ENCODE results near the gene BPGM.

Gene BPGM

DNA sequence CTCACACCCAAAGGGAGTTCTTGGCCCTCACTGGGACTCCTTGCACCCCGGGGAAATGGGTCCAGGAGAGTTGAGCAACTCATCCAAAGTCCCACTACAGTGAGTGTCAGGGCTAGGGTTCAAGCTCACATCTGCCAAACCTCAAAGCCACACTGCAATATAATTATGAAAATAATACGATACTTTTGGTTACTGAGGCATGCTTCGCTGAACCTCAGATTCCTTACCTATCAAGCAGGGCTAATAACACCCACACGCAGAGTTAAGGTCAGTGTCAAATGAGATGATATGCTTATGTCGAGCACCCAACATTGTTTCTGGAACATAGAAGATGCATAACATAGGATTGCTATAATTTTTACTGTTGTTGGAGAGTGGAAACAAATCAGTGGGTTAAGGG is 58.2 kb downstream of the BPGM start:
- DNase-seq (no peak), ATAC-seq (ENCODE audit: insufficient read depth, low read depth) (no peak)
- Histone ChIP-seq H3K79me2 (ENCODE audit: insufficient read depth, low read length) (no peaks in the 10 kb centered on the region), H3K4me1 (ENCODE audit: insufficient read depth, low read length) (no peaks in the 10 kb centered on the region), H3K4me2 (ENCODE audit: insufficient read depth, low read length) (no peak overlapping the region), H3K27me3 (ENCODE audit: insufficient read depth, low read length, poor library complexity) (peaks cover 13% of the 10 kb centered on the region), H3K9me3 (ENCODE audit: insufficient read depth, low read length, severe bottlenecking) (no peaks in the 10 kb centered on the region), H3K27ac (ENCODE audit: low read length) (no peak overlapping the region), H4K20me1 (ENCODE audit: insufficient read depth, low read length) (no peaks in the 10 kb centered on the region), H3K4me3 (ENCODE audit: low read depth in 1 of 2, low read length in 2 of 2) (no peak overlapping the region), H3K9ac (ENCODE audit: low read depth, low read length) (no peak overlapping the region), H2AFZ (ENCODE audit: low read depth, low read length) (no peak overlapping the region), H3K36me3 (ENCODE audit: insufficient read depth, low read length) (no peaks in the 10 kb centered on the region)
- no peak for TF ChIP-seq EZH2 (IDR thresholded peaks at IDR 0.05; ENCODE audit: borderline replicate concordance, low read depth, low read length, severe bottlenecking)
- TF ChIP-seq, protein P1, sequence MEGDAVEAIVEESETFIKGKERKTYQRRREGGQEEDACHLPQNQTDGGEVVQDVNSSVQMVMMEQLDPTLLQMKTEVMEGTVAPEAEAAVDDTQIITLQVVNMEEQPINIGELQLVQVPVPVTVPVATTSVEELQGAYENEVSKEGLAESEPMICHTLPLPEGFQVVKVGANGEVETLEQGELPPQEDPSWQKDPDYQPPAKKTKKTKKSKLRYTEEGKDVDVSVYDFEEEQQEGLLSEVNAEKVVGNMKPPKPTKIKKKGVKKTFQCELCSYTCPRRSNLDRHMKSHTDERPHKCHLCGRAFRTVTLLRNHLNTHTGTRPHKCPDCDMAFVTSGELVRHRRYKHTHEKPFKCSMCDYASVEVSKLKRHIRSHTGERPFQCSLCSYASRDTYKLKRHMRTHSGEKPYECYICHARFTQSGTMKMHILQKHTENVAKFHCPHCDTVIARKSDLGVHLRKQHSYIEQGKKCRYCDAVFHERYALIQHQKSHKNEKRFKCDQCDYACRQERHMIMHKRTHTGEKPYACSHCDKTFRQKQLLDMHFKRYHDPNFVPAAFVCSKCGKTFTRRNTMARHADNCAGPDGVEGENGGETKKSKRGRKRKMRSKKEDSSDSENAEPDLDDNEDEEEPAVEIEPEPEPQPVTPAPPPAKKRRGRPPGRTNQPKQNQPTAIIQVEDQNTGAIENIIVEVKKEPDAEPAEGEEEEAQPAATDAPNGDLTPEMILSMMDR (IDR thresholded peaks at IDR 0.05; ENCODE audit: borderline replicate concordance, extremely low read depth, low read length, poor library complexity, severe bottlenecking) = no peak

DNA sequence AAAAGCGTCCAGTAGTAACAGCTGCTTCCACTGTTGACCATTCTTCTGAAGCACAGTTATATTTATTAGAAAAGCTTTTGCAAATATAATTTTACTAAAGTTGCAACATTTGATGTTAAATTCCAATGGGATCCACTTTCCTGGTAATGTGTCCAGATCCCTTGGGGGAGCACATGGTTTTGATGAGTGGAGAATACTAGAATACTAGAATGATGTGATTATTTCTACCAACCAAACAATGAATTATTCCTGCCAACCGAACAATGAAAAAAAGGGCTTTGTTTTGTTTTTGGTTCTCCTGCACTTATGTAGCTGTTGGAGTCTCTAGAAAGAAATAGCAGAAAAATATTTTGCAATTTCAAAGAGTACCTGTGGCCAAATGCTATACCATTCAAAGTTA is 59.1 kb downstream of the BPGM start:
- Histone ChIP-seq H3K4me2 (ENCODE audit: insufficient read depth, low read length) (no peak overlapping the region), H2AFZ (ENCODE audit: low read depth, low read length) (no peak overlapping the region), H3K36me3 (ENCODE audit: insufficient read depth, low read length) (no peaks in the 10 kb centered on the region), H3K27me3 (ENCODE audit: insufficient read depth, low read length, poor library complexity) (peaks cover 13% of the 10 kb centered on the region), H3K79me2 (ENCODE audit: insufficient read depth, low read length) (no peaks in the 10 kb centered on the region), H3K4me3 (ENCODE audit: low read depth in 1 of 2, low read length in 2 of 2) (no peak overlapping the region), H3K27ac (ENCODE audit: low read length) (no peak overlapping the region), H3K9me3 (ENCODE audit: insufficient read depth, low read length, severe bottlenecking) (no peaks in the 10 kb centered on the region), H3K9ac (ENCODE audit: low read depth, low read length) (no peak overlapping the region), H4K20me1 (ENCODE audit: insufficient read depth, low read length) (no peaks in the 10 kb centered on the region), H3K4me1 (ENCODE audit: insufficient read depth, low read length) (no peaks in the 10 kb centered on the region)
- ATAC-seq (ENCODE audit: insufficient read depth, low read depth) = no peak
- no peak for DNase-seq
- TF ChIP-seq, protein P1 (IDR thresholded peaks at IDR 0.05; ENCODE audit: borderline replicate concordance, extremely low read depth, low read length, poor library complexity, severe bottlenecking) = no peak
- TF ChIP-seq EZH2 (IDR thresholded peaks at IDR 0.05; ENCODE audit: borderline replicate concordance, low read depth, low read length, severe bottlenecking) = no peak

DNA sequence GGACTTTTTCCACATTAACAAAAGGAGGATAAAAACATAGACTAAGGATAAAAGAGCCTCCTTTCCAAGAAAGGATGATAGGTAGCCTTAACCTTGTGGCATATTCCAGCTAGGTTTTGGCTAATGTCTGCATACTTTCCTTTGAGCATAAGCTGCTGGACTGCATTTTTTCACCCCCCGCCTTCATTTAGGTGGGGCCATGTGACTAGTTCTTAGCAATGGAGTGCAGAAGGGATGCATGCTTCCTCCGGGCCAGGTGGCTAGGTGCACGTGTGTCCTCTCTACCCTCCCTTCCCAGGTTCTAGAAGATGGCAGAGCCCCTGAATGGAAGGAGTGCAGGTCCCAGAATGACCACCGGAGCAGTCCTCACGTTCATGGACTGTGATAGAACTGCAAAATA is 59.8 kb downstream of the BPGM start:
- Histone ChIP-seq H4K20me1 (ENCODE audit: insufficient read depth, low read length) (no peaks in the 10 kb centered on the region), H2AFZ (ENCODE audit: low read depth, low read length) (no peak overlapping the region), H3K4me2 (ENCODE audit: insufficient read depth, low read length) (no peak overlapping the region), H3K36me3 (ENCODE audit: insufficient read depth, low read length) (no peaks in the 10 kb centered on the region), H3K9ac (ENCODE audit: low read depth, low read length) (no peak overlapping the region), H3K27me3 (ENCODE audit: insufficient read depth, low read length, poor library complexity) (peaks cover 12% of the 10 kb centered on the region), H3K4me1 (ENCODE audit: insufficient read depth, low read length) (no peaks in the 10 kb centered on the region), H3K79me2 (ENCODE audit: insufficient read depth, low read length) (no peaks in the 10 kb centered on the region), H3K4me3 (ENCODE audit: low read depth in 1 of 2, low read length in 2 of 2) (no peak overlapping the region), H3K9me3 (ENCODE audit: insufficient read depth, low read length, severe bottlenecking) (no peaks in the 10 kb centered on the region), H3K27ac (ENCODE audit: low read length) (no peak overlapping the region)
- DNase-seq = no peak
- ATAC-seq (ENCODE audit: insufficient read depth, low read depth) = no peak
- TF ChIP-seq, protein P1 (IDR thresholded peaks at IDR 0.05; ENCODE audit: borderline replicate concordance, extremely low read depth, low read length, poor library complexity, severe bottlenecking) = no peak
- TF ChIP-seq EZH2 (IDR thresholded peaks at IDR 0.05; ENCODE audit: borderline replicate concordance, low read depth, low read length, severe bottlenecking) = no peak
